Activated naive CD8-positive, alpha-beta T cell treated with anti-CD3 and anti-CD28 coated beads for 36 hours (primary cell): Measurements from ENCODE around the gene VGLL4. TPM values are rescaled to one million over a fixed set of nuclear protein-coding genes. Genes with fewer than 3 reads are reported as not detected.
"Not testable (repeated sequence)": the region's sequence is repeated elsewhere in the genome, so short reads cannot be mapped to it uniquely, and the experiment has no call there.

Experiments used
- DNase-seq: peaks from one replicate; pipeline ENCODE4 v3.0.0; 2021
- H3K27ac Mint-ChIP-seq: one replicate; pipeline ENCODE4 v1.8.0; 2022; ENCODE audit warnings: mild to moderate bottlenecking, moderate library complexity, mixed read lengths
- H3K27me3 Mint-ChIP-seq: one replicate; pipeline ENCODE4 v1.8.0; 2022; ENCODE audit warnings: mild to moderate bottlenecking, mixed read lengths
- H3K36me3 Mint-ChIP-seq: one replicate; pipeline ENCODE4 v1.8.0; 2021; ENCODE audit warnings: mild to moderate bottlenecking, mixed read lengths
- H3K4me1 Mint-ChIP-seq: one replicate; pipeline ENCODE4 v1.8.0; 2021; ENCODE audit warnings: mixed read lengths
- H3K4me3 Mint-ChIP-seq: one replicate; pipeline ENCODE4 v1.8.0; 2022; ENCODE audit warnings: mild to moderate bottlenecking, moderate library complexity, mixed read lengths
- H3K9me3 Mint-ChIP-seq: one replicate; pipeline ENCODE4 v1.8.0; 2022; ENCODE audit warnings: mixed read lengths
- total RNA-seq, 2 experiments: library from RNA; stranded (reverse); gene quantifications; one replicate each; pipeline ENCODE4 v1.2.3, GENCODE V29; 2021

The VGLL4 gene
- total RNA-seq, 2 experiments from 2014 or later, result 44.0 to 44.8 TPM

DNA sequence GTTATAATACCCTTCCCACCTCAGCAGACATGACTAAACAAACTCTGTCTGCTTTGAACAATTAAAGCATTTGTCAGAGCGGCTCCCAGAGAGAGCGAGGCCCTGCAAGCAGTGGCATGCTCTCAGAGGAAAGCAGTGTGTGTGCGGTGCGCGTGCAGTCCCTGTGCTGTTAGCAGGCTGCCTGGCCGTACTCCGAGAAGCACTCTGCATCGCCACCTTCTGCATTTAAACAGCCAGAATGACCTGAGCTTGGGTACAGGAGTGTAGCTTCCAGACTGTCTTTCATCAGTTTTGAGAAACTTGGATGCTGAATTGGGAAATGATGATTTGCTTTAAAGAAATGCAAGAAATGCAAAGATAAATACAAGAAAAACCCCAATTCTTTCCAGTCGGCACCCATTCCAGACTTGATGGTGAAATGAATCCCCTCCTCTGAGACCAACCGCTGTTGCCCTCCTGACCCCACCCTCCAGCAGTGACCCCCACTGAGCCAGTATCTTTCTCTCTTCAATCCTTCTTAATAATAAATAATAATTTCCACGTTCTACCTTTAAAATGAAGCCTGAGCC is 113.5 kb downstream of the VGLL4 start:
- Mint-ChIP-seq H3K4me3 (no peak overlapping the region), H3K27me3 (no peaks in the 10 kb centered on the region), H3K36me3 (peaks cover 11% of the 10 kb centered on the region), H3K4me1 (no peaks in the 10 kb centered on the region), H3K9me3 (peaks cover 1% of the 10 kb centered on the region), H3K27ac (no peak overlapping the region)
- no peak for DNase-seq

DNA sequence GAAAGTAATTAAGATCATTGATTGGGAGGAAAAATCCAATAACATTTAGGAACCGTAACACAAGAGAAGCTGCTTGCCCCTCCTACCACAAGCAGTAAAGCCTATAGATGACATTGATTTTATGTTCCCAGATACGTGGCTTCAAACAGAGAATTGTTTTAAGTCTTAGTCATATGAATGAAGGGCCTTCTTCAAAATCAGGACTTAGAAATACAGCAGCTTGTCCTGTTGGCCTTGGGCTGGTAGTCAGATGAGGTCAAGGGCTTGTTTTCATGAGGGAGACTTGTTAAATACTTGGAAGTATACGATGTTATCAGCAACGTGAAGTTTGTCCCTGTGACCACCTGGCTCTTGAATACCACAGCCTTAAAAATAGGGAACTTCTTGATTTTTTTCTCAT is 114.4 kb downstream of the VGLL4 start:
- H3K36me3 Mint-ChIP-seq, result peaks cover 11% of the 10 kb centered on the region
- H3K27ac Mint-ChIP-seq, result no peak overlapping the region
- DNase-seq, result no peak
- no peak overlapping the region for H3K4me3 Mint-ChIP-seq
- H3K4me1 Mint-ChIP-seq, result no peaks in the 10 kb centered on the region
- no peaks in the 10 kb centered on the region for H3K27me3 Mint-ChIP-seq
- peaks cover 1% of the 10 kb centered on the region for H3K9me3 Mint-ChIP-seq

DNA sequence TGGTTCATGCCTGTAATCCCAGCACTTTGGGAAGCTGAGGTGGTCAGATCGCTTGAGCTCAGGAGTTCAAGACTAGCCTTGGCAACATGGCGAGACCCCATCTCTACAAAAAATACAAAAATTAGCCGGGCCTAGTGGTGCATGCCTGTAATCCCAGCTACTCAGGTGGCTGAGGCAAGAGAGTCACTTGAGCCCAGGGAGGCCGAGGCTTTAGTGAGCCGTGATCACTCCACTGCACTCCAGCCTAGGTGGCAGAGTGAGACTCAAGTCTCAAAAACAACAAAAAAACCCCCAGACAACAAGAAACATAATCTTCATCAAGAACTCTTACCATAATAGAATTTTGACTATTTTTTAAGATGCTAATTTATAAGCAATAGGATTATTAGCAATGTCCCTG is 117.6 kb downstream of the VGLL4 start:
- not testable (repeated sequence) for H3K4me3 Mint-ChIP-seq, DNase-seq, H3K4me1 Mint-ChIP-seq, H3K27ac Mint-ChIP-seq, H3K27me3 Mint-ChIP-seq, H3K9me3 Mint-ChIP-seq
- peaks cover 11% of the 10 kb centered on the region for H3K36me3 Mint-ChIP-seq

DNA sequence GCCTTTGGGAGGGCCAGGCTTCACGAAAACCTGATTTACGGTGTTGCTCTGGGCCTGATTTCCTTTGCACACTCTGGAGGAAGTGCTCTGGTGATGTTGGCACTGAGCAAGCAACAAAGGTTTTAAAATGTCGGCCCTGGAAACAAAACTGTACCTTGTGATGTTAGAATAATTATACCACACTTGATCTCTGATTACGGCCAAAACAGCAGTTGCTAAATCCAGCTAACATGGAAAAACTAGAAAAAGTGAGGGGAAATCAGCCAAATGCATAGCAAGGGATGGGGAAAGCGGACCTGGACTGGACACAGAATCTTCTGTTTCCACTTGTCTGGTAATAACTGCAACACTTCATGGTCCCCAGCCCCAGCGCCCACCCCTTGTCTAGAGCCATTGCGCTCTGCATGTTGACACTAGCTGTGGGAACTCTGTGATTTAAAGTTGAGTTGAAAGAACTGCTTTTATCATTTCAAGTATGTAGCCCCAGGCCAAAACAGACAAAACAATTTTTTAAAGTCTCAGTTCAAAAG is 120.1 kb downstream of the VGLL4 start:
- no peak overlapping the region for H3K4me3 Mint-ChIP-seq
- H3K9me3 Mint-ChIP-seq, result peaks cover 1% of the 10 kb centered on the region
- no peak for DNase-seq
- H3K27ac Mint-ChIP-seq, result no peak overlapping the region
- H3K27me3 Mint-ChIP-seq, result no peaks in the 10 kb centered on the region
- H3K36me3 Mint-ChIP-seq, result peaks cover 13% of the 10 kb centered on the region
- H3K4me1 Mint-ChIP-seq, result no peaks in the 10 kb centered on the region

DNA sequence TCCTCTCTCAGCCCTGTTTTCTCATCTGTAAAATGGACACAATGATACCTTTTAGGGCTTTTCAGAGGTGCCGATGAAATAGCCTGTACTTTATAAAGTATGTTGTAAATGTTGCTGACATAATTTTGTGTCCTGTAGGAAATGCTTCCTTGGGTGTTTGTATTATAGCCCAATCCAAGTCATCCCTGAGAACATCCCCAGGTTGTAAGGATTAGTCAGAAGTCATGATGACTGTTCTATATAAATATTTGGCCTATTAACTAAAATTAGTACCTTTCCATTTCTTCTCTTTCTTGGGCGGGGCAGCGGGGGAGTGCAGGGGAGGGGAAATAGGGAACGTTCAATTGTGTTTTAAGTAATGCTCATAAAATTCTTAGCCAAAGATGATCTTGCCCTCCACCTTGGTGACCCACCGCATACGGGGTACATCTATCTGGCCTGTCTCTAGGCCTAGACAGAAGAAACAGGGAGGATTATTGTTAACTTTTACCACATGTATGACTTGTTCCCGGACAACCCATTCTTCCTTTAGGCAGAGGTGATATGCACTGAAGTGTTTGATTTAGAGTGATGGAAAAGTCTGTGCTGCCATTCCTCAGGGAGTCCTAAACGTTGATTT is 120.7 kb downstream of the VGLL4 start:
- no peak for DNase-seq
- H3K27ac Mint-ChIP-seq, result no peak overlapping the region
- no peaks in the 10 kb centered on the region for H3K4me1 Mint-ChIP-seq
- H3K9me3 Mint-ChIP-seq, result peaks cover 1% of the 10 kb centered on the region
- no peak overlapping the region for H3K4me3 Mint-ChIP-seq
- peaks cover 10% of the 10 kb centered on the region for H3K36me3 Mint-ChIP-seq
- no peaks in the 10 kb centered on the region for H3K27me3 Mint-ChIP-seq

DNA sequence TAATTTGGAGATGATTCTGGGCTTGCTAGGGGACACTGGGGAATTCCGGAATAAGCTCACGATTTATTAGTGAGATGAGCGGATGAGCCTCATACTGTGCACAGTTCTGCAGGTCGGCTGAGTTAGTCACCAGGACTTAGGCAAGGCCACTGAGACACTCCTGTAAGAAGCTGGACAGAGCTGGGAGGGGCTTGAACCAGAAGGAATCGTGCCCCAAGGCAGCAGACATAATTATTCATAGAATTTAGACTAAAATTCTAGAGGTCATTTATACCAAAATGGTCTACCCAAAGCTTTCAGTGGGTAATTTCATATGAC is 121.4 kb downstream of the VGLL4 start:
- peaks cover 1% of the 10 kb centered on the region for H3K9me3 Mint-ChIP-seq

DNA sequence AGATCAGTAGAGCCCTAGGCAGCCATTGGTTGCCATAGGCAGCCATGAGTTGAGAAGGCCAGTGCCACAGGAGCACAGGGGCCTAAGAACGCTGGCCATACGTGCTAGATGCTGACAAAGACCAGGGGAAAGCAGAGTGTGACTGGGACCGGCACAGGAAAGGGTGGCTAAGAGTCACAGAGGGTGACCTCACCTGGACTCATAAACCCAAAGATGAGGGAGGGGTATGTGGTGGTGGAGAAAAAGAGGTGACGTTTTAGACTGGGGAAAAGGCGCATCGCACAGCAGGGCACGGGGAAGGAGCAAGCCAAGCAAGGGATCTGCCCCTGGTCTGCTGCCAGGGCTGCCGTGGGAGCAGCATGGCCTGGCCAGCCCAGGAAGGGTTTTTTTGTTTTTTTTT is 122.5 kb downstream of the VGLL4 start:
- Mint-ChIP-seq H3K27me3 (no peaks in the 10 kb centered on the region), H3K9me3 (no peaks in the 10 kb centered on the region), H3K4me1 (no peaks in the 10 kb centered on the region), H3K36me3 (peaks cover 4% of the 10 kb centered on the region), H3K4me3 (no peak overlapping the region), H3K27ac (no peak overlapping the region)
- DNase-seq, result no peak

More for the DNA sequence above, 121.4 kb downstream of the VGLL4 start:
- no peak for DNase-seq
- no peaks in the 10 kb centered on the region for H3K4me1 Mint-ChIP-seq
- H3K36me3 Mint-ChIP-seq, result peaks cover 5% of the 10 kb centered on the region
- no peaks in the 10 kb centered on the region for H3K27me3 Mint-ChIP-seq
- no peak overlapping the region for H3K4me3 Mint-ChIP-seq
- no peak overlapping the region for H3K27ac Mint-ChIP-seq

DNA sequence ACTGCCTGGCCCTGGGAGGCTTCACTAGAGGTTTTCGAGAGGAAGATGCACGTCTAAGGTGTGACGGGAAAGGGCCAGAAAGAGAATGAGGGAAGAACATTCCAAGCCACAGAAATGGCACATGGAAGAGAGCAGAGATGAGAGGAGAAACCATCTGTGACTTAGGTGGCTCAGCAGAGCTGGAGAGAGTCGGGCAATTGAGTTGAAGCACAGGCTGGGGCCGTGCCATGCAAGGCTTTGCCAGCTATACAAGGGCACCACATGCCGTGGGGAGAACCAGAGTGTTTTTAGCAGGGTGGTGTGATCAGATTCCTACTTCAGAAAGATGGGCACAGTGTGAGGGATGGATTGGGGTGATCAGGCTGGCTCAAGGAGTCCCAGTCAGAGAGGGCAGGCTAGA is 126.1 kb downstream of the VGLL4 start:
- H3K27ac Mint-ChIP-seq, result no peak overlapping the region
- peaks cover 5% of the 10 kb centered on the region for H3K36me3 Mint-ChIP-seq
- no peaks in the 10 kb centered on the region for H3K9me3 Mint-ChIP-seq
- H3K4me1 Mint-ChIP-seq, result peaks cover 8% of the 10 kb centered on the region
- no peak for DNase-seq
- no peak overlapping the region for H3K4me3 Mint-ChIP-seq
- H3K27me3 Mint-ChIP-seq, result no peaks in the 10 kb centered on the region

DNA sequence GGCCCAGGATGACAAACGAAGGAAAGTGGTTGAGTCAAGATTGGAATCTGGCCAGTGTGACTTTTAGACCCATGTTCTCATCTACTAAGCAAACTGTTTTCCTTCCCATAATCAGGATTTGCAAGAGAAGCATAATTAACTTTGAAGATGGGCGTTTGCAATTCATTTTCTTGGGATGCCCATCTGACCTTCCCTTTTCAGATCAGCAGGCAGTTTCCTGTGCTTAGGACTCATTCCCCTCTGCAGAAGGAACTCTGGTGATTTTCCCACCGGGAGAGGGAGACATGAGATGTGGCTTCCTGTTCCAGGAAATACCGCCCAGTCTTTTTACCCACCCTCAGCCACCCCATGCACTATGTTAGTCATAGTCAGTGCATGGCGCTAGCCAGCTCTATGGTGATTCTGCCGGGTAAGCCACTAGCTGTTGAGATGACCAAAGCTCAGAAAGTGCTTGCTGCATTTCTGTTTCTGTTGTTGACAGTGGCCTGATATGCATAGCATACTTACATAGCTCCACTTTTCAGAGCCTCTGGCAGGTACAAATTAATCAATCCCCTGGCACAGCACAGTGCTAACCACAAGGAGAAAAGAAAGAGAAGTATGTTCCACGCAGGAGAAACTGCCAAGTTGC is 129.4 kb downstream of the VGLL4 start:
- H3K27ac Mint-ChIP-seq, result no peak overlapping the region
- H3K9me3 Mint-ChIP-seq, result no peaks in the 10 kb centered on the region
- DNase-seq, result no peak
- H3K4me1 Mint-ChIP-seq, result peaks cover 17% of the 10 kb centered on the region
- peaks cover 8% of the 10 kb centered on the region for H3K36me3 Mint-ChIP-seq
- H3K4me3 Mint-ChIP-seq, result no peak overlapping the region
- H3K27me3 Mint-ChIP-seq, result no peaks in the 10 kb centered on the region

DNA sequence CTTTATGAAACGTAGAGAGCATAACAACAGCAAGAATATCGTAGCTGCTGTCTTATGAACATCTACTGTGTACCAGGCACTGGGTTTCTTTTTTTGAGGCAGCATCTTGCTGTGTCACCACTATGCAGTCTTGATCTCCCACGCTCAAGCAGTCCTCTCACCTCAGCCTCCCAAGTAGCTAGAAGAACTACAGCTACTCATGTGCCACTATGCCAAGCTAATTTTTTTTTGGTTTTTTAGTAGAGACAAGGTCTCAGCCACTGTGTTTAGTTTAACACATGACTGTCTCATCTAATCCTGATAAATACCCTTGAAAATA is 129.9 kb downstream of the VGLL4 start:
- Mint-ChIP-seq H3K4me3 (no peak overlapping the region), H3K4me1 (peaks cover 17% of the 10 kb centered on the region), H3K27ac (no peak overlapping the region), H3K9me3 (no peaks in the 10 kb centered on the region), H3K27me3 (no peaks in the 10 kb centered on the region), H3K36me3 (peaks cover 7% of the 10 kb centered on the region)
- DNase-seq, result no peak

DNA sequence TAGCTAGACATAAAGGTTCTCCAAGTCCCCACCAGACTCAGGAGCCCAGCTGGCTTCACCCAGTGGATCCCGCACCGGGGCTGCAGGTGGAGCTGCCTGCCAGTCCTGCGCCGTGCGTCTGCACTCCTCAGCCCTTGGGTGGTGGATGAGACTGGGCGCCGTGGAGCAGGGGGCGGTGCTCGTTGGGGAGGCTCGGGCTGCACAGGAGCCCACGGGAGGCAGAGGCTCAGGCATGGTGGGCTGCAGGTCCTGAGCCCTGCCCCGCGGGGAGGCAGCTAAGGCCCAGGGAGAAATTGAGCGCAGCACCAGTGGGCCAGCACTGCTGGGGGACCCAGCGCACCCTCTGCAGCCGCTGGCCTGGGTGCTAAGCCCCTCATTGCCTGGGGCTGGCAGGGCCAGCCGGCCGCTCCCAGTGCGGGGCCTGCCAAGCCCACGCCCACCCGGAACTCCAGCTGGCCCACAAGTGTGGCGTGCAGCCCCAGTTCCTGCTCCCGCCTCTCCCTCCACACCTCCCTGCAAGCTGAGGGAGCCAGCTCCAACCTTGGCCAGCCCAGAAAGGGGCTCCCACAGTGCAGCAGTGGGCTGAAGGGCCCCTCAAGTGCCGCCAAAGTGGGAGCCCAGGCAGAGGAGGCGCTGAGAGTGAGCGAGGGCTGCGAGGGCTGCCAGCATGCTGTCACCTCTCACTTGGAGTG is 130.4 kb downstream of the VGLL4 start:
- H3K27ac Mint-ChIP-seq, H3K27me3 Mint-ChIP-seq, H3K9me3 Mint-ChIP-seq, DNase-seq, H3K36me3 Mint-ChIP-seq, H3K4me3 Mint-ChIP-seq: not testable (repeated sequence)
- H3K4me1 Mint-ChIP-seq, result peaks cover 17% of the 10 kb centered on the region

DNA sequence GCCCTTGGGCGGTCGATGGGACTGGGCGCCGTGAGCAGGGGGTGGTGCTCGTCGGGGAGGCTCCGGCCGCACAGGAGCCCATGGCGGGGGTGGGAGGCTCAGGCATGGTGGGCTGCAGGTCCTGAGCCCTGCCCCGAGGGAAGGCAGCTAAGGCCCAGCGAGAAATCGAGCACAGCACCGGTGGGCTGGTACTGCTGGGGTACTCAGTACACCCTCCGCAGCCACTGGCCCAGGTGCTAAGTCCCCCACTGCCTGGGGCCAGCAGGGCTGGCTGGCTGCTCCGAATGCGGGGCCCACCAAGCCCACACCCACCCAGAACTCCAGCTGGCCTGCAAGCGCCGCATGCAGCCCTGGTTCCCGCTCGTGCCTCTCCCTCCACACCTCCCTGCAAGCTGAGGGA is 132.1 kb downstream of the VGLL4 start:
- H3K27me3 Mint-ChIP-seq, H3K36me3 Mint-ChIP-seq, H3K9me3 Mint-ChIP-seq, DNase-seq, H3K27ac Mint-ChIP-seq, H3K4me3 Mint-ChIP-seq: not testable (repeated sequence)
- peaks cover 17% of the 10 kb centered on the region for H3K4me1 Mint-ChIP-seq

DNA sequence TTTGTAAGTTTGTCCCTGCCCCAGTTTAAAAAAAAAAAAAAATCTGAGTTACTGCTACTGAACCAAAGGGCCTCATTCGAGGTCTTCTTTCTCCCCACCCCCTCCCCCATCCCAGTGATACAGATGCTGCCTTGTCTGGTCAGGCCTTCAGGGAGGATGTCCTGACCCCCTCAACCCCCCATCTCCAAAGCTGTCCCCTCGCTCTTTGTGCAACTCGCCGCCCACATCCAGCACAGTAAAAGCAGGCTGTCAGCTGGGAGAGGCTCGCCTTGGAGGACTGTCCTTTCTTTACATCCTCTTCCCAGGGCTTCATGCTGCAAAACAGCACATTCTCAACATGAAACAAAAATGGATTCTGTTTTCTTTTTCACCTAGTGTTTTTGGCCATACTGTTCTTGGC is 133.4 kb downstream of the VGLL4 start:
- Mint-ChIP-seq H3K4me1 (peaks cover 17% of the 10 kb centered on the region), H3K9me3 (no peaks in the 10 kb centered on the region), H3K27me3 (no peaks in the 10 kb centered on the region), H3K27ac (no peak overlapping the region), H3K4me3 (no peak overlapping the region), H3K36me3 (peaks cover 9% of the 10 kb centered on the region)
- no peak for DNase-seq

DNA sequence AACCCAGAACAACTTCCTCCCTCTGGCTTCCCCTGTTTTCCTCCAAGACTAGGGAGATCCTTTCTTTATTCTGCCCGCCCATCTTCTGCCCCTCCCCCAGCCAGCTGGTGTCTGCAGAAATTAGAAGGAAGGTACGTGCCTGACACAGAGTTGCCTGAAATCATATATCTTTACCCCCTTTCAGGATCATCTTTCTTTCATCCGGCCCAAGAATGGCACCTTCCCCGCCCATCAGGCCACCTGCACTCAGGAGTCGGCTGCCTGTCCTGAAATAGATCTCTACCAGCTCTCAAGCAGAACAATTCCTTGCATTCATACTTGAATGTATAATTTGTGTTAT is 133.7 kb downstream of the VGLL4 start:
- Mint-ChIP-seq H3K9me3 (no peaks in the 10 kb centered on the region), H3K27me3 (no peaks in the 10 kb centered on the region), H3K4me1 (peaks cover 17% of the 10 kb centered on the region), H3K4me3 (no peak overlapping the region), H3K36me3 (peaks cover 9% of the 10 kb centered on the region), H3K27ac (no peak overlapping the region)
- no peak for DNase-seq

DNA sequence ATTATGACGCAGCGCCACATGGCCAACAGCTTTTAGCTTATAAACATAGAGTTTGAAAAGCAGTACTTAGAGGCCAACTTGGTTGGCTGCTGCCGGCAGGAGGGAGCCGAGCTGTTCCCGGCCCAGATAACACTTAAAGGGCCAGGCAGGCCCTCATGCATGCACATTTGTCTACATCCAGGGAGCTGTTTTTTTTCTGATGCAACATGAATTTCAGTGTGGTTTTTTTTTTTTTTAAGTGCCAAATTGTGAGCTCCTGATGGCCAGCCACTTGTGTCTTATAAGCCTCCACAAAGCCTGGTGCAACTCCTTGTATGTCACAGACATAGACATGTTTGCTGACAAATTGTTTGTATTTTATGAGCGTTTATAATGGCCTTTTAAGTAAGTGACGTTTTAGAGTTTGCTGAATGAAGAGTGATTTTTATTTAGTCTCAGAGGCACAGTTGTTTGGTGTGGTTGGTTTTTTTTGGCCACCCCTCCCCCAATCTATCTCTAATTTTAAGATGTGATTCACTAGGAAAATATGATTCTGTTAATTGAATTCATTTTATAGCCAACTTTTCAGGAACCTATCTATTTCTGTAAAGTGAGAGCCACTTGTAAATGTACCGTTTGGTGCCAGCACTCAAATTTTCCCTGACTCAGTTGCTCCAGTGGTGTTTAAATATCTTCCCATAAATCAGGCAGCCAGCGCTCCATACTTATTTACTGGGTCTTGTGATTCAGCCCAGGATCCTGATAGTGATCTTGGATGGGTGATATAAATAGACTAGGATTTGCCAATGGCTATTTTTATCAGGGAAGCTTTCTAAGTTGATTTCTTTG is 134.3 kb downstream of the VGLL4 start:
- H3K27me3 Mint-ChIP-seq, result no peaks in the 10 kb centered on the region
- no peak overlapping the region for H3K27ac Mint-ChIP-seq
- H3K4me1 Mint-ChIP-seq, result peaks cover 15% of the 10 kb centered on the region
- H3K36me3 Mint-ChIP-seq, result peaks cover 7% of the 10 kb centered on the region
- H3K4me3 Mint-ChIP-seq, result no peak overlapping the region
- no peaks in the 10 kb centered on the region for H3K9me3 Mint-ChIP-seq
- DNase-seq, result no peak
